K562 (cell line): ENCODE results near the gene TENT4A. TPM values are rescaled to one million over a fixed set of nuclear protein-coding genes. Genes with fewer than 3 reads are reported as not detected.

Experiments
- HNRNPL ChIP-seq: fragments of 200-400 bp; formaldehyde crosslinking; IDR thresholded peaks from 2 replicates; pipeline ENCODE4 v1.6.1; 2017; ENCODE audit warnings: low read depth, mild to moderate bottlenecking, low read length
- JUND ChIP-seq, 2 experiments: IDR thresholded peaks; 2 replicates in 1 of 2; 3 replicates in 1 of 2; pipeline ENCODE4 v1.6.1; 2011; ENCODE audit warnings: borderline replicate concordance in 2 of 2, low read depth in 2 of 2, low read length in 2 of 2, improper control_type of control experiment in 1 of 2, missing biosample characterization in 1 of 2, missing genetic modification characterization in 1 of 2, missing genetic modification reagents in 1 of 2
- NUFIP1 ChIP-seq: fragments of 450-650 bp; IDR thresholded peaks from 2 replicates; pipeline ENCODE4 v1.6.1; 2018; ENCODE audit not compliant: partially characterized antibody
- POU5F1 ChIP-seq: fragments of 150-350 bp; IDR thresholded peaks from 2 replicates; pipeline ENCODE4 v1.6.1; 2014; ENCODE audit warnings: borderline replicate concordance, low read length, low read depth, mild to moderate bottlenecking; ENCODE audit not compliant: partially characterized antibody
- TARDBP ChIP-seq: fragments of 450-650 bp; IDR thresholded peaks from 2 replicates; pipeline ENCODE4 v1.6.1; 2016
- ZNF395 ChIP-seq: fragments of 200-800 bp; sonication (Bioruptor generic); IDR thresholded peaks from 2 replicates; pipeline ENCODE4 v1.6.1; 2017; ENCODE audit warnings: missing genetic modification characterization, missing compliant biosample characterization
- polyA plus RNA-seq, 8 experiments: library from polyadenylated mRNA; depleted of rRNA in 4 of 8; stranded (reverse) in 5 of 8; unstranded in 3 of 8; fragments of >200 nt; fragmentation: Nextera tagmentation in 2 of 8; fragmentation: Illumina TruSeq in 1 of 8; extraction: Ambion mirVana in 2 of 8; extraction: Trizol in 1 of 8; gene quantifications; 2 replicates each; pipeline versions ENCODE4 v1.2.1 to v1.2.3, GENCODE V29; 2011 to 2014; ENCODE audit warnings: inconsistent platforms in 1 of 8, missing spikeins in 1 of 8
- total RNA-seq, 7 experiments: library from RNA; depleted of rRNA in 6 of 7; stranded (reverse); fragments of >200 nt in 6 of 7; fragmentation: Illumina TruSeq in 2 of 7; extraction: Trizol in 2 of 7; gene quantifications; 2 replicates each; pipeline versions ENCODE4 v1.2.1 to v1.2.3, GENCODE V29; 2011 to 2021; ENCODE audit warnings: low replicate concordance in 1 of 7
- TF ChIP-seq, protein P1 (sequence below): sonication (generic); formaldehyde crosslinking; IDR thresholded peaks from 2 replicates; pipeline ENCODE4 v1.4.0; 2020; ENCODE audit warnings: mild to moderate bottlenecking, missing genetic modification reagents

The TENT4A gene
- total and polyA plus RNA-seq, 9 of the 15 experiments (the other 6 are each of a cell fraction or from before 2014, with no cell fraction given): 1.3 to 27.3 (median 13.0) TPM

- TF ChIP-seq, protein P1, sequence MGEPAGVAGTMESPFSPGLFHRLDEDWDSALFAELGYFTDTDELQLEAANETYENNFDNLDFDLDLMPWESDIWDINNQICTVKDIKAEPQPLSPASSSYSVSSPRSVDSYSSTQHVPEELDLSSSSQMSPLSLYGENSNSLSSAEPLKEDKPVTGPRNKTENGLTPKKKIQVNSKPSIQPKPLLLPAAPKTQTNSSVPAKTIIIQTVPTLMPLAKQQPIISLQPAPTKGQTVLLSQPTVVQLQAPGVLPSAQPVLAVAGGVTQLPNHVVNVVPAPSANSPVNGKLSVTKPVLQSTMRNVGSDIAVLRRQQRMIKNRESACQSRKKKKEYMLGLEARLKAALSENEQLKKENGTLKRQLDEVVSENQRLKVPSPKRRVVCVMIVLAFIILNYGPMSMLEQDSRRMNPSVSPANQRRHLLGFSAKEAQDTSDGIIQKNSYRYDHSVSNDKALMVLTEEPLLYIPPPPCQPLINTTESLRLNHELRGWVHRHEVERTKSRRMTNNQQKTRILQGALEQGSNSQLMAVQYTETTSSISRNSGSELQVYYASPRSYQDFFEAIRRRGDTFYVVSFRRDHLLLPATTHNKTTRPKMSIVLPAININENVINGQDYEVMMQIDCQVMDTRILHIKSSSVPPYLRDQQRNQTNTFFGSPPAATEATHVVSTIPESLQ (CRISPR knock-in tag): no peak
- no peak for TF ChIP-seq HNRNPL
- no peak for TF ChIP-seq POU5F1
- no peak for TF ChIP-seq NUFIP1
- TF ChIP-seq ZNF395 (CRISPR knock-in tag): no peak
- no peak for TF ChIP-seq TARDBP
- TF ChIP-seq JUND (IDR thresholded peaks at IDR 0.05; ENCODE audit: borderline replicate concordance, low read depth, low read length): no peak
- TF ChIP-seq JUND (tag; IDR thresholded peaks at IDR 0.05; ENCODE audit: borderline replicate concordance, low read depth, low read length): no peak
These were observed 29.0 kb downstream of the TENT4A start (continued) for GRCh38 chr5:6742081-6742758.
